Measurements from ENCODE around the gene BCKDK. TPM values are rescaled to one million over a fixed set of nuclear protein-coding genes. Genes with fewer than 3 reads are reported as not detected.
A peak's percentile ranks its signal among the peaks of the same experiment; 100 is the strongest.

BCKDK gene
- total and polyA plus RNA-seq, 2 of the 8 experiments (the other 6 are each of a cell fraction or from before 2014, with no cell fraction given) = 49.6 to 77.1 TPM

- TF ChIP-seq CHD7 (IDR thresholded peaks at IDR 0.05; ENCODE audit: insufficient replicate concordance, low read length) = no peak
- peak; percentile 66 to 87 (median 73) for TF ChIP-seq CTCF (IDR thresholded peaks at IDR 0.05; ENCODE audit: control extremely low read depth in 1 of 3, insufficient read depth in 1 of 3, low read depth in 1 of 3, low read length in 3 of 3)
- TF ChIP-seq RFX5 (IDR thresholded peaks at IDR 0.05; ENCODE audit: borderline replicate concordance, low read depth, low read length) = no peak
- TF ChIP-seq RXRA (IDR thresholded peaks at IDR 0.05; ENCODE audit: insufficient read depth, low read depth, low read length) = peak; percentile 85
- TF ChIP-seq KDM5A (IDR thresholded peaks at IDR 0.05; ENCODE audit: low read length) = no peak
- 0 out of 2 replicates have a peak, but pooled peaks have one; percentile 26 for TF ChIP-seq TBP (IDR thresholded peaks at IDR 0.05; ENCODE audit: low read depth, low read length)
- TF ChIP-seq POU5F1 (IDR thresholded peaks at IDR 0.05; ENCODE audit: low read depth, low read length) = no peak
- peak; percentile 29; the same call in 1 of the 2 replicates for TF ChIP-seq CREB1 (IDR thresholded peaks at IDR 0.05)
- TF ChIP-seq JUN (IDR thresholded peaks at IDR 0.05; ENCODE audit: low read depth, low read length) = no peak
Observed at GRCh38 chr16:31105677-31106213, 2.4 kb upstream of the BCKDK start (continued).
